ENCODE results near the gene PDK2. TPM values are rescaled to one million over a fixed set of nuclear protein-coding genes. Genes with fewer than 3 reads are reported as not detected.

The PDK2 gene
- total and polyA plus RNA-seq, 3 experiments from 2014 or later, result 19.5 to 41.2 (median 22.4) TPM

DNA sequence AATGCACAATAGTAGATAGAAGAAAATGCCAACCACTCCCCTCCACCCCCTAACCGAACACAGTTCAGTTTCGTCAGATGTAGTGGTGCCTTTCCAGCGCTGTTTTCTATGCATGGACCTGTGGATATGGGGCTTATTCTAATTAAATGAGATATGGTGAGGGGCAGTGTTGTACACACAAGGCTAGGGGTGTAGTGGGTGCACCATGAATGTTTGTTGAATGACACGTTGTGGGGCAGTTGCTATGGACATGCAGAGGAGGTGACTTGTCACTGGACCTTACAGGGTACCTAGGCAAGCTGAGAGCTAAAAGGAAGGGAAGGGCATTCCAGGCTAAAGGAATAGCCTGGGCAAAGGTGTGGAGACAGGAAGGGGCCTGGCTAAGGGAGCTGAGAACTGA lies 3.4 kb downstream of the PDK2 start:
- no peaks in the 10 kb centered on the region for H3K27me3 Mint-ChIP-seq
- peaks cover 0 to 64% (median 13%) of the 10 kb centered on the region in 3 donors for H3K36me3 Mint-ChIP-seq
- Histone ChIP-seq H3K27me3 (ENCODE audit: insufficient read depth, low read length, poor library complexity, severe bottlenecking) (no peaks in the 10 kb centered on the region), H3K27ac (ENCODE audit: low read depth, low read length) (no peak overlapping the region), H3K4me1 (ENCODE audit: insufficient read depth, low read length) (peaks cover 17% of the 10 kb centered on the region), H3K36me3 (ENCODE audit: insufficient read depth, low read length) (peaks cover 10% of the 10 kb centered on the region), H3K9me3 (ENCODE audit: low read length) (no peaks in the 10 kb centered on the region), H3K4me3 (ENCODE audit: low read length) (no peak overlapping the region)
- POLR2A ChIA-PET, result no interaction called here
- peak overlapping the region in 2 of 8 donors; percentile 29 to 84 for H3K27ac Mint-ChIP-seq
- no peak for DNase-seq
- H3K4me3 Mint-ChIP-seq, result no peak overlapping the region
- no peaks in the 10 kb centered on the region for H3K9me3 Mint-ChIP-seq
- peaks cover 28 to 62% (median 37%) of the 10 kb centered on the region in 3 donors for H3K4me1 Mint-ChIP-seq
- CTCF ChIA-PET, result interaction anchor here (1.1 to 2.3 kb wide), 3 partner anchors 10 to 16 kb away, joined by 3 to 10 read pairs (median 5); no protein-coding TSS in a partner anchor

DNA sequence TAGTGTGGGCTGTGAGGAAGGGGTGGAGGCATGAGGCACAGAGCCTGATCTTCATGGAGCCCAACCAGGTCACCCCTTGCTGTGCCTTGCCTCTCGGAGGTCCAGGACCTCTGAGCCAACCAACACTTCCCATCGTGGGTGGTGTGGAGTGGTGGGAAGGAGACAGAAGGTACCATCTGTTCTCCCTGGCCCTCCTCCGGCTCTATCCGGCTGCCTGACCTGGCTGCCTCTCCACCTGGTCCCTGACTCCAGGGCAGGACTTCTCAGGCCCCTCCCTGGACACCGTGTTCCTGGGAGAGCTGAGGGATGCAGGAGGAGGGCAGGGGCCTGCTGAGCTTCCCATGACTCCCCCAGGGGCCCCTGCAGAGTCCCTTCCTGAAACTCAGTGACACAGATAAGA lies 3.9 kb downstream of the PDK2 start:
- H3K36me3 Mint-ChIP-seq, result peaks cover 0 to 65% (median 13%) of the 10 kb centered on the region in 3 donors
- H3K9me3 ChIP-seq (ENCODE audit: low read length), result no peaks in the 10 kb centered on the region
- H3K27ac ChIP-seq (ENCODE audit: low read depth, low read length), result no peak overlapping the region
- H3K4me1 ChIP-seq (ENCODE audit: insufficient read depth, low read length), result peaks cover 13% of the 10 kb centered on the region
- peaks cover 28 to 60% (median 37%) of the 10 kb centered on the region in 3 donors for H3K4me1 Mint-ChIP-seq
- H3K27me3 ChIP-seq (ENCODE audit: insufficient read depth, low read length, poor library complexity, severe bottlenecking), result no peaks in the 10 kb centered on the region
- DNase-seq, result no peak
- CTCF ChIA-PET, result interaction anchor here (2.3 kb wide), 1 partner anchor 11 kb away, joined by 10 read pairs; no protein-coding TSS in a partner anchor
- no peak overlapping the region for H3K4me3 ChIP-seq (ENCODE audit: low read length)
- H3K27me3 Mint-ChIP-seq, result no peaks in the 10 kb centered on the region
- no peak overlapping the region for H3K4me3 Mint-ChIP-seq
- H3K9me3 Mint-ChIP-seq, result no peaks in the 10 kb centered on the region
- peaks cover 10% of the 10 kb centered on the region for H3K36me3 ChIP-seq (ENCODE audit: insufficient read depth, low read length)
- POLR2A ChIA-PET, result no interaction called here
- H3K27ac Mint-ChIP-seq, result peak overlapping the region in 1 of 8 donors; percentile 29

DNA sequence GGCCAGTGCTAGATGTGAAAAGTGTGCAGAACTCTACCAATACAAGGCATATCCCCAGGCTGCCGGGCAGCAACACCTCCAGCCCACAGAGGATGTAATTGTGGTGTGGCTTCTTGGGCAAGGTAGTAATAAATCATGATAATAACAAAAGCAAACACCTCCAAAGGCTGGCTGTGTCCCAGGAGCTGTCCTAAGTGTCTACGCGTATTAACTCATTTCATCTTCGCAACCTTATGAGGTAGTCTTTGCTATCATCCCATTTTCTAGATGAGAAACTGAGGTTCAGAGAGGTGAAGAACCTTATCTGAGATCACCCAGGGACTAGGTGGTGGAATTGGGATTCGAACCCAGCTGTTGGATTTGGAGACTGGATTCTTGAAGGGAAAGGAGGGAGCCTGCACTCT lies 5.3 kb downstream of the PDK2 start:
- Mint-ChIP-seq H3K27ac (peak overlapping the region in 3 of 8 donors; percentile 20 to 47 (median 22)), H3K4me3 (peak overlapping the region in 1 of 7 donors; percentile 28), H3K27me3 (no peaks in the 10 kb centered on the region), H3K4me1 (peaks cover 24 to 52% (median 31%) of the 10 kb centered on the region in 3 donors), H3K36me3 (peaks cover 0 to 62% (median 13%) of the 10 kb centered on the region in 3 donors), H3K9me3 (no peaks in the 10 kb centered on the region)
- Histone ChIP-seq H3K27ac (ENCODE audit: low read depth, low read length) (no peak overlapping the region), H3K9me3 (ENCODE audit: low read length) (no peaks in the 10 kb centered on the region), H3K36me3 (ENCODE audit: insufficient read depth, low read length) (peaks cover 10% of the 10 kb centered on the region), H3K4me3 (ENCODE audit: low read length) (no peak overlapping the region), H3K27me3 (ENCODE audit: insufficient read depth, low read length, poor library complexity, severe bottlenecking) (no peaks in the 10 kb centered on the region), H3K4me1 (ENCODE audit: insufficient read depth, low read length) (peaks cover 11% of the 10 kb centered on the region)
- CTCF ChIA-PET, result interaction anchor here (0.9 to 1.3 kb wide), 3 partner anchors 13 to 75 kb away, joined by 3 read pairs; no protein-coding TSS in a partner anchor
- POLR2A ChIA-PET, result no interaction called here
- no peak for DNase-seq

DNA sequence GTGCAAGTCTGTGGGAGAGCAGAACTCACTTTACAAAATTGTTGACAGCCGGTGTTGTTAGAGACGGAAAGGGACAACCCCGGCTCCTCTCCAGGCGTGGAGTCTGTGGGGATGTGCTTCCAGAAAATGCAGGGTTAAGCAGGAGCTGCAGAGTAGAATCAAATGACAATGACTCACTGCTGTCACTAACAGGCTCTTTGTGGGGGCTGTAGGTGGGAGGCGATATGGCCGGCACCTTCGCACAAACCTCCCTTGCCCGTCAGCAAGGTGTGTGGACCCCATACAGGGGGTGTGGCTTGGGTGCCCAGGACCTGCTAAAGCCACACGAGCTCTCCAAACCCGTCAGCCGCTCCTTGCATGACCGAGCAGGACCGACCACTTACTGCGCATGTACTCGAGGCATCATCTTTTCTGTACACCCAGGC lies 5.8 kb downstream of the PDK2 start:
- H3K27ac ChIP-seq (ENCODE audit: low read depth, low read length), result no peak overlapping the region
- Mint-ChIP-seq H3K4me3 (no peak overlapping the region), H3K9me3 (no peaks in the 10 kb centered on the region), H3K27ac (no peak overlapping the region), H3K27me3 (no peaks in the 10 kb centered on the region), H3K36me3 (peaks cover 0 to 64% (median 13%) of the 10 kb centered on the region in 3 donors), H3K4me1 (peaks cover 20 to 48% (median 26%) of the 10 kb centered on the region in 3 donors)
- no peaks in the 10 kb centered on the region for H3K27me3 ChIP-seq (ENCODE audit: insufficient read depth, low read length, poor library complexity, severe bottlenecking)
- H3K4me1 ChIP-seq (ENCODE audit: insufficient read depth, low read length), result peaks cover 6% of the 10 kb centered on the region
- H3K4me3 ChIP-seq (ENCODE audit: low read length), result no peak overlapping the region
- ChIA-PET POLR2A (no interaction called here), CTCF (interaction anchor here (0.9 to 1.3 kb wide), 2 partner anchors 14 to 61 kb away, joined by 3 read pairs; no protein-coding TSS in a partner anchor)
- H3K36me3 ChIP-seq (ENCODE audit: insufficient read depth, low read length), result peaks cover 10% of the 10 kb centered on the region
- no peak for DNase-seq
- H3K9me3 ChIP-seq (ENCODE audit: low read length), result no peaks in the 10 kb centered on the region

DNA sequence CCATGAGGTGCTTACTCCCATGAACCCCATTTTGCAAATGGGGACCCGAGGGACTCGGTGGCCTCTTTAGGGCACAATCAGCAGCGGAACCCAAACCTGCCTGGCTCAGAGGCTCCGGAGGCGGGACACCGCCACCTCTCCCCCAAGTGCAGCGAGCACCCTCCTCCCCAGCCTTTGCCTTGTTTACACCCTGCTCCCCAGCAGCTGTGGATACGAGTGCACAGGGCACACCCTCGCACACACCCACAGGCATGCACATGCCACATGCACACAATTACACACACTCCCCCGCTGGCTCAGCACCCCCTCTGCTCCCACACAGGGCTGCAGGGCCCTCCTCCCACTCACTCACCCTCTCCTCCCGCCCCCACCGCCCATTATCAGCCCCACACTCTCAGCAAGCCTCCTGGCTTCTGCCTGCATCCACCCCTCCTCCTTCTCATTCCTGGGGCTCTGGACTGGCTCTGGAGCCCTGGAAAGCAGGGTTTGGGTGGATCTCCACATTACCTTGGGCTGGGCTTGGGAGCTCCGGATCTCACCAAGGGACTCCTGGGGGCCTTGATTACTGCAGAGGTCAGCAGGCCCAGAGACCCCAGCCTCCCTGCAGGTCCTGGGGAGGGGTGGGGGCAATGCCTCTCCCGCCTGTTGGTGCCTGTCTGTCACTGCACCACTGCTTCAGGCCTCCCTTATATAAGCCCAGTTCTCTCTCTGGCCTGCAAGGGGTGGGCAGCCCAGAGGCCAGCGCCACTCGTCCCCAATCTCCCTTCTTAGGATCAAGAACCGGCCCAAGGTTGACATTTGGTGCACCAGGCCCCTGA lies 6.4 kb downstream of the PDK2 start:
- Histone ChIP-seq H3K36me3 (ENCODE audit: insufficient read depth, low read length) (peaks cover 10% of the 10 kb centered on the region), H3K4me1 (ENCODE audit: insufficient read depth, low read length) (no peaks in the 10 kb centered on the region), H3K27ac (ENCODE audit: low read depth, low read length) (no peak overlapping the region), H3K4me3 (ENCODE audit: low read length) (no peak overlapping the region), H3K27me3 (ENCODE audit: insufficient read depth, low read length, poor library complexity, severe bottlenecking) (no peaks in the 10 kb centered on the region), H3K9me3 (ENCODE audit: low read length) (no peaks in the 10 kb centered on the region)
- Mint-ChIP-seq H3K36me3 (peaks cover 0 to 68% (median 13%) of the 10 kb centered on the region in 3 donors), H3K27ac (no peak overlapping the region), H3K4me1 (peaks cover 19 to 42% (median 21%) of the 10 kb centered on the region in 3 donors), H3K27me3 (no peaks in the 10 kb centered on the region), H3K4me3 (peak overlapping the region in 1 of 7 donors; percentile 54), H3K9me3 (no peaks in the 10 kb centered on the region)
- POLR2A ChIA-PET, result no interaction called here
- CTCF ChIA-PET, result interaction anchor here (0.9 kb wide), 1 partner anchor 60 kb away, joined by 3 read pairs; no protein-coding TSS in a partner anchor
- DNase-seq, result no peak

DNA sequence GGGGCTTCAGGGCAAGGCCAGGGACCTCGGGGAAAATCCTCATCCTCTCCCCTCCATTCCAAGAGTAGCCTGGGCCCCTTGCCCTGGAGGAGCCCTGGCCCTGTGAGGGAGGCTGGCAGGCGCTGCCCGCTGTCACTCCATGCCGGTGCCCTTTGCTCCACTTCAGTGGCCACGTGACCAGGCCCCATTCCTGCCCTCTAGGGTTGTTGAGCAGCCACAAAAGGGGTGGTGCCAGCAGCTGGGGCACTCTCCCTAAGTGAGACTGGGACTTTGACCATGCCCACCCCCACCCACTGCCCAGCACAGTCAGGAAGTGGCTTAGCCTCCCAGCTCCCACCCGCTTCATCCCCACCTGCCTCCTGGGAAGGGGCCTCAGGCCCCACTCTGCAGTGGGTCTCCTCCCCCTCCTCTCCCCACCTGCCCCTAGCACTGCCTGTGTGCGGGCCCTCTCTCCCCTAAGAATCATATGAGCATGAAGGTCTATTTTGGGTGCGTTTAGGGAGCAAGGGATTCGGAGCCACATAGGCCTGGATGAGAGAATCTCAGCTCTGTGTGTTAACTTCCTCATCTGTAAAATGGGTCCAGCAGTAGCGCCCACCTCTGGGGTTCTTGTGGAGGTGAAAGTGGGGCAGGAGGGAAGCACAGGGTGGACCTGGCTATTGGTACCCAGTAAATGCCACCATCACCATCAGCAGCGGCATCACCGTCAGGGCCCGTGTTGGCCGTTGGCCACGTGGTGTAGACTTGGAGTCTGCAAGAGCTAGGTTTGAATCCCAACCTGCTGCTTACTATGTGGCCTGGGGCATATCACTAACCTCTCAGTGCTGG lies 7.2 kb downstream of the PDK2 start:
- Mint-ChIP-seq H3K4me1 (peaks cover 14 to 33% (median 21%) of the 10 kb centered on the region in 3 donors), H3K4me3 (no peak overlapping the region), H3K36me3 (peaks cover 0 to 69% (median 14%) of the 10 kb centered on the region in 3 donors), H3K27ac (no peak overlapping the region), H3K9me3 (no peaks in the 10 kb centered on the region), H3K27me3 (no peaks in the 10 kb centered on the region)
- ChIA-PET POLR2A (no interaction called here), CTCF (interaction anchor here (3.8 kb wide), 1 partner anchor 8 kb away, joined by 17 read pairs; the partner anchor contains the start of gene PDK2)
- Histone ChIP-seq H3K4me3 (ENCODE audit: low read length) (no peak overlapping the region), H3K4me1 (ENCODE audit: insufficient read depth, low read length) (no peaks in the 10 kb centered on the region), H3K27ac (ENCODE audit: low read depth, low read length) (no peak overlapping the region), H3K36me3 (ENCODE audit: insufficient read depth, low read length) (peaks cover 10% of the 10 kb centered on the region), H3K9me3 (ENCODE audit: low read length) (no peaks in the 10 kb centered on the region), H3K27me3 (ENCODE audit: insufficient read depth, low read length, poor library complexity, severe bottlenecking) (no peaks in the 10 kb centered on the region)
- no peak for DNase-seq

DNA sequence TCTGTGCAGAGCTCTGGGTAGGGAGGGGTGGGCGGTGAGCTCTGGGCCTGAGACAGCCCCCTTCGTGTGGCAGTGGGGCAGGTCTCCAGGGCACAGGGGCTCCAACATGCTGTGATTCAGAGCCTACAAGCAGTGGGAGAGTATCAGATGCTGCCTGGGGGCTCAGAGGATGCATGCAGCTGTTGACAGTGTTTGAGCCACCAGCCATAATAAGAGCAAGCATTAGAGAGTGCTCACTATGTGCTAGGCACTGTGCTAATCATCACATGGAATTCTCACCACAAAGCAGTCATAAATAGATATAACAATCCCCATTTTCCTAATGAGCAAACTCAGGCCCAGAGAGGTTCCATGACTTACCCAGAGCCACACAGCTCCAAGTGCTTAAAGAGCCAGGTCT lies 8.1 kb downstream of the PDK2 start:
- ChIA-PET CTCF (interaction anchor here (1.3 to 3.8 kb wide), 2 partner anchors 9 to 11 kb away, joined by 4 to 17 read pairs; partner anchors contain the start of gene PDK2), POLR2A (no interaction called here)
- DNase-seq, result no peak
- Mint-ChIP-seq H3K4me1 (peaks cover 14 to 25% (median 19%) of the 10 kb centered on the region in 3 donors), H3K9me3 (no peaks in the 10 kb centered on the region), H3K27ac (peak overlapping the region in 1 of 8 donors; percentile 75), H3K27me3 (no peaks in the 10 kb centered on the region), H3K36me3 (peaks cover 0 to 69% (median 14%) of the 10 kb centered on the region in 3 donors), H3K4me3 (no peak overlapping the region)
- Histone ChIP-seq H3K27me3 (ENCODE audit: insufficient read depth, low read length, poor library complexity, severe bottlenecking) (no peaks in the 10 kb centered on the region), H3K27ac (ENCODE audit: low read depth, low read length) (no peak overlapping the region), H3K9me3 (ENCODE audit: low read length) (no peaks in the 10 kb centered on the region), H3K4me3 (ENCODE audit: low read length) (no peak overlapping the region), H3K4me1 (ENCODE audit: insufficient read depth, low read length) (no peaks in the 10 kb centered on the region), H3K36me3 (ENCODE audit: insufficient read depth, low read length) (peaks cover 8% of the 10 kb centered on the region)
